H1 (cell line): ENCODE data around the gene HBB.

Experiments used
- EGR1 ChIP-seq: IDR thresholded peaks from 2 replicates; pipeline ENCODE4 v1.6.1; 2011; ENCODE audit warnings: low read depth, low read length, borderline replicate concordance
- GABPA ChIP-seq: IDR thresholded peaks from 2 replicates; pipeline ENCODE4 v1.6.1; 2011; ENCODE audit warnings: mild to moderate bottlenecking, low read length, moderate library complexity, borderline replicate concordance; ENCODE audit not compliant: insufficient read depth
- HDAC2 ChIP-seq, 2 experiments: fragments of 300-600 bp in 1 of 2; sonication (generic) in 1 of 2; IDR thresholded peaks; 2 replicates each; pipeline ENCODE4 v1.6.1; 2011 to 2012; ENCODE audit warnings: low read depth in 2 of 2, low read length in 2 of 2, mild to moderate bottlenecking in 2 of 2, moderate library complexity in 2 of 2, borderline replicate concordance in 1 of 2, inconsistent platforms in 1 of 2
- POLR2A ChIP-seq, 2 experiments: IDR thresholded peaks; 1 replicate in 1 of 2; 2 replicates in 1 of 2; pipeline ENCODE4 v1.6.1; 2011; ENCODE audit warnings: low read depth in 2 of 2, low read length in 2 of 2, mild to moderate bottlenecking in 2 of 2; ENCODE audit errors: control extremely low read depth in 1 of 2
- POLR2AphosphoS5 ChIP-seq: IDR thresholded peaks from 2 replicates; pipeline ENCODE4 v1.6.1; 2011; ENCODE audit warnings: low read depth, low read length
- POU5F1 ChIP-seq: IDR thresholded peaks from 2 replicates; pipeline ENCODE4 v1.6.1; 2011; ENCODE audit warnings: low read depth, mild to moderate bottlenecking, low read length, moderate library complexity
- SIX5 ChIP-seq: IDR thresholded peaks from 2 replicates; pipeline ENCODE4 v1.6.1; 2011; ENCODE audit warnings: mild to moderate bottlenecking, low read depth, low read length
- TF ChIP-seq, protein P1 (sequence below), 3 experiments: IDR thresholded peaks; 1 replicate in 2 of 3; 2 replicates in 1 of 3; pipeline versions ENCODE4 v1.5.1 to v1.6.1; 2011; ENCODE audit warnings: low read length in 3 of 3, mild to moderate bottlenecking in 3 of 3, inconsistent platforms in 2 of 3, low read depth in 1 of 3, moderate library complexity in 1 of 3; ENCODE audit not compliant: insufficient read depth in 1 of 3; ENCODE audit errors: control extremely low read depth in 1 of 3

DNA sequence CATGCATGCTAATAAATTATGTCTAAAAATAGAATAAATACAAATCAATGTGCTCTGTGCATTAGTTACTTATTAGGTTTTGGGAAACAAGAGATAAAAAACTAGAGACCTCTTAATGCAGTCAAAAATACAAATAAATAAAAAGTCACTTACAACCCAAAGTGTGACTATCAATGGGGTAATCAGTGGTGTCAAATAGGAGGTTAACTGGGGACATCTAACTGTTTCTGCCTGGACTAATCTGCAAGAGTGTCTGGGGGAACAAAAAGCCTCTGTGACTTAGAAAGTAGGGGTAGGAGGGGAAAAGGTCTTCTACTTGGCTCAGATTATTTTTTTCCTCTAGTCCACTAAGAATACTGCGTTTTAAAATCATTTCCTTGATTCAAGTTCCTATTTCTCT is 810 bp upstream of the HBB start:
- TF ChIP-seq, protein P1, sequence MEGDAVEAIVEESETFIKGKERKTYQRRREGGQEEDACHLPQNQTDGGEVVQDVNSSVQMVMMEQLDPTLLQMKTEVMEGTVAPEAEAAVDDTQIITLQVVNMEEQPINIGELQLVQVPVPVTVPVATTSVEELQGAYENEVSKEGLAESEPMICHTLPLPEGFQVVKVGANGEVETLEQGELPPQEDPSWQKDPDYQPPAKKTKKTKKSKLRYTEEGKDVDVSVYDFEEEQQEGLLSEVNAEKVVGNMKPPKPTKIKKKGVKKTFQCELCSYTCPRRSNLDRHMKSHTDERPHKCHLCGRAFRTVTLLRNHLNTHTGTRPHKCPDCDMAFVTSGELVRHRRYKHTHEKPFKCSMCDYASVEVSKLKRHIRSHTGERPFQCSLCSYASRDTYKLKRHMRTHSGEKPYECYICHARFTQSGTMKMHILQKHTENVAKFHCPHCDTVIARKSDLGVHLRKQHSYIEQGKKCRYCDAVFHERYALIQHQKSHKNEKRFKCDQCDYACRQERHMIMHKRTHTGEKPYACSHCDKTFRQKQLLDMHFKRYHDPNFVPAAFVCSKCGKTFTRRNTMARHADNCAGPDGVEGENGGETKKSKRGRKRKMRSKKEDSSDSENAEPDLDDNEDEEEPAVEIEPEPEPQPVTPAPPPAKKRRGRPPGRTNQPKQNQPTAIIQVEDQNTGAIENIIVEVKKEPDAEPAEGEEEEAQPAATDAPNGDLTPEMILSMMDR (IDR thresholded peaks at IDR 0.05; ENCODE audit: control extremely low read depth in 1 of 3, insufficient read depth in 1 of 3, low read depth in 1 of 3, low read length in 3 of 3): no peak
- no peak for TF ChIP-seq SIX5
- TF ChIP-seq EGR1: no peak
- TF ChIP-seq POLR2A (IDR thresholded peaks at IDR 0.05; ENCODE audit: control extremely low read depth in 1 of 2, low read depth in 2 of 2, low read length in 2 of 2): no peak
- TF ChIP-seq POLR2AphosphoS5: no peak
- TF ChIP-seq HDAC2 (IDR thresholded peaks at IDR 0.05; ENCODE audit: borderline replicate concordance in 1 of 2, low read depth in 2 of 2, low read length in 2 of 2): no peak
- TF ChIP-seq POU5F1: no peak
- TF ChIP-seq GABPA: no peak
